K562 (cell line): Measurements from ENCODE around the gene FSTL4. TPM values are rescaled to one million over a fixed set of nuclear protein-coding genes. Genes with fewer than 3 reads are reported as not detected.

Experiments
- ATAC-seq: fragments of 200-7000 bp; cut with Tn5 transposase; 3 replicates; pipeline ENCODE4 v1.9.1; 2020; ENCODE audit warnings: moderate library complexity
- BruUV-seq: library from RNA; stranded (reverse); fragments of 400-500 nt; replicated peaks from 2 replicates; lab custom pipeline; 2021; lab: Mats Ljungman, UMichigan
- CTCF ChIA-PET: fragments of 300-600 bp; formaldehyde crosslinking; extraction: SDS; loops from one replicate; lab custom pipeline; 2021; ENCODE audit warnings: low intra/inter-chr PET ratio; lab: Yijun Ruan, JAX
- POLR2A ChIA-PET: fragments of 300-600, 350-650 bp; sonication (Branson Sonifier 250); formaldehyde crosslinking; extraction: SDS; loops from one replicate; lab custom pipeline; 2021; ENCODE audit warnings: antibody characterized with exemption, inconsistent platforms; lab: Yijun Ruan, JAX
- DNase-seq, 4 experiments: peaks; one replicate each; pipeline versions ENCODE4 v3.0.0 to v3.0.0-alpha.2; 2011 to 2018; ENCODE audit warnings: low spot score in 3 of 4, mixed read lengths in 3 of 4; ENCODE audit errors: extremely low read depth in 1 of 4
- FAIRE-seq: peaks from 2 replicates; lab custom pipeline; 2011; peaks lifted over from hg19 to GRCh38; lab: Jason Lieb, UNC
- H2AFZ ChIP-seq: 2 replicates; pipeline ENCODE4 v1.6.0; 2011; ENCODE audit warnings: low read depth, low read length, control low read depth, inconsistent platforms
- H3K27ac ChIP-seq: fragments of 200-600 bp; 3 replicates; pipeline ENCODE4 v1.8.0; 2011; ENCODE audit warnings: low read depth, mild to moderate bottlenecking, control low read depth, inconsistent platforms, low read length, moderate library complexity, mixed read lengths; ENCODE audit errors: extremely low read depth
- H3K27me3 ChIP-seq, 2 experiments: fragments of 300-600 bp in 1 of 2; 2 replicates in 1 of 2; 3 replicates in 1 of 2; pipeline versions ENCODE4 v1.6.0 to v1.8.0; 2011; ENCODE audit warnings: inconsistent platforms in 2 of 2, low read length in 2 of 2, mild to moderate bottlenecking in 1 of 2, mixed read lengths in 1 of 2, moderate library complexity in 1 of 2; ENCODE audit not compliant: control insufficient read depth in 2 of 2, insufficient read depth in 2 of 2
- H3K36me3 ChIP-seq: fragments of 300-600 bp; 3 replicates; pipeline ENCODE4 v1.8.0; 2011; ENCODE audit warnings: mild to moderate bottlenecking, low read length, inconsistent platforms; ENCODE audit not compliant: control insufficient read depth, insufficient read depth
- H3K4me1 ChIP-seq, 2 experiments: fragments of 200-600 bp in 1 of 2; replicated peaks in 1 of 2; 2 replicates in 1 of 2; 3 replicates in 1 of 2; pipeline versions ENCODE4 v1.5.1 to v1.8.0; 2011; ENCODE audit warnings: inconsistent platforms in 2 of 2, low read length in 2 of 2, mild to moderate bottlenecking in 1 of 2, mixed read lengths in 1 of 2, moderate library complexity in 1 of 2; ENCODE audit not compliant: control insufficient read depth in 2 of 2, insufficient read depth in 2 of 2
- H3K4me2 ChIP-seq: 2 replicates; pipeline ENCODE4 v1.6.1; 2011; ENCODE audit warnings: low read length, control low read depth, inconsistent platforms, mixed read lengths; ENCODE audit not compliant: insufficient read depth
- H3K4me3 ChIP-seq: fragments of 200-600 bp; sonication (generic), shearing (Covaris generic); 2 replicates; pipeline ENCODE4 v1.5.1; 2016; ENCODE audit warnings: control low read depth, inconsistent platforms
- H3K79me2 ChIP-seq: fragments of 200-600 bp; 3 replicates; pipeline ENCODE4 v1.8.0; 2011; ENCODE audit warnings: low read length, inconsistent platforms; ENCODE audit not compliant: control insufficient read depth, insufficient read depth
- H3K9ac ChIP-seq, 2 experiments: 2 replicates each; pipeline versions ENCODE4 v1.6.0 to v1.6.1; 2011; ENCODE audit warnings: low read depth in 2 of 2, low read length in 2 of 2, control low read depth in 1 of 2, inconsistent platforms in 1 of 2, mild to moderate bottlenecking in 1 of 2, mixed read lengths in 1 of 2; ENCODE audit not compliant: insufficient read depth in 1 of 2
- H3K9me1 ChIP-seq: one replicate; pipeline ENCODE4 v1.6.0; 2011; ENCODE audit warnings: inconsistent platforms, mild to moderate bottlenecking, low read length, moderate library complexity; ENCODE audit not compliant: control insufficient read depth, insufficient read depth
- H3K9me3 ChIP-seq: replicated peaks from 2 replicates; pipeline ENCODE4 v1.5.1; 2011; ENCODE audit warnings: low read depth, low read length, inconsistent platforms; ENCODE audit not compliant: control insufficient read depth, insufficient read depth
- H4K20me1 ChIP-seq: replicated peaks from 2 replicates; pipeline ENCODE4 v1.6.1; 2011; ENCODE audit warnings: low read length, inconsistent platforms, mixed read lengths; ENCODE audit not compliant: control insufficient read depth, insufficient read depth
- ESRRA ChIP-seq: fragments of 450-650 bp; IDR thresholded peaks from 2 replicates; pipeline ENCODE4 v1.6.1; 2014; ENCODE audit warnings: low read depth, mild to moderate bottlenecking, moderate library complexity, borderline replicate concordance
- FUS ChIP-seq: fragments of 200-400 bp; formaldehyde crosslinking; optimal IDR thresholded peaks from 2 replicates; pipeline ENCODE3; 2017; ENCODE audit warnings: low read depth, low read length
- HNRNPK ChIP-seq: fragments of 200-400 bp; formaldehyde crosslinking; IDR thresholded peaks from one replicate; pipeline ENCODE4 v1.6.1; 2018; ENCODE audit warnings: mild to moderate bottlenecking, low read depth, low read length; ENCODE audit not compliant: poor library complexity, severe bottlenecking
- MCM2 ChIP-seq: fragments of 450-650 bp; IDR thresholded peaks from 2 replicates; pipeline ENCODE4 v1.6.1; 2017; ENCODE audit warnings: low read depth, mild to moderate bottlenecking
- MECOM ChIP-seq: fragments of 250-450 bp; sonication (Bioruptor Pico); IDR thresholded peaks from 2 replicates; pipeline ENCODE4 v1.8.0; 2022; ENCODE audit warnings: inconsistent platforms
- NCOA1 ChIP-seq: fragments of 450-650 bp; IDR thresholded peaks from 2 replicates; pipeline ENCODE4 v1.6.1; 2016; ENCODE audit warnings: low read depth
- NFE2L1 ChIP-seq: fragments of 450-650 bp; IDR thresholded peaks from 2 replicates; pipeline ENCODE4 v1.6.1; 2016; ENCODE audit warnings: missing genetic modification characterization, low read depth, mild to moderate bottlenecking, missing compliant biosample characterization, moderate library complexity, borderline replicate concordance
- SP2 ChIP-seq: IDR thresholded peaks from 2 replicates; pipeline ENCODE4 v1.6.1; 2011; ENCODE audit warnings: mild to moderate bottlenecking, low read depth, low read length, moderate library complexity; ENCODE audit not compliant: poor library complexity, severe bottlenecking; ENCODE audit errors: extremely low read depth
- TCFL5 ChIP-seq: fragments of 250-450 bp; sonication (Bioruptor Pico); conservative IDR thresholded peaks from 2 replicates; pipeline ENCODE4 v1.6.1; 2021; ENCODE audit warnings: mild to moderate bottlenecking, moderate library complexity, matching md5 sums
- XRCC5 ChIP-seq: fragments of 200-400 bp; formaldehyde crosslinking; IDR thresholded peaks from 2 replicates; pipeline ENCODE4 v1.6.1; 2017; ENCODE audit warnings: low read depth, mild to moderate bottlenecking, low read length
- WGBS: fragments of 100-300 bp; shearing (Covaris generic); methylation state at CpG from one replicate; pipeline ENCODE4 v1.1.6; 2016; ENCODE audit warnings: low coverage, mixed read lengths; ENCODE audit not compliant: insufficient coverage; ENCODE audit errors: missing lambda C conversion rate; 5-methylcytosine and 5-hydroxymethylcytosine counted together
- in situ Hi-C: fragments of 300-500 bp; cut with MboI; formaldehyde crosslinking; loops from 4 replicates; pipeline ENCODE4 v1.15.0; 2018; ENCODE audit warnings: inconsistent platforms, mixed read lengths
- intact Hi-C: fragments of 100-400 bp; cut with micrococcal nuclease; formaldehyde crosslinking; loops from 2 replicates; pipeline ENCODE4 v1.14.2; 2022
- polyA plus RNA-seq, 8 experiments: library from polyadenylated mRNA; depleted of rRNA in 4 of 8; stranded (reverse) in 5 of 8; unstranded in 3 of 8; fragments of >200 nt; fragmentation: Nextera tagmentation in 2 of 8; fragmentation: Illumina TruSeq in 1 of 8; extraction: Ambion mirVana in 2 of 8; extraction: Trizol in 1 of 8; gene quantifications; 2 replicates each; pipeline versions ENCODE4 v1.2.1 to v1.2.3, GENCODE V29; 2011 to 2014; ENCODE audit warnings: inconsistent platforms in 1 of 8, missing spikeins in 1 of 8
- total RNA-seq, 7 experiments: library from RNA; depleted of rRNA in 6 of 7; stranded (reverse); fragments of >200 nt in 6 of 7; fragmentation: Illumina TruSeq in 2 of 7; extraction: Trizol in 2 of 7; gene quantifications; 2 replicates each; pipeline versions ENCODE4 v1.2.1 to v1.2.3, GENCODE V29; 2011 to 2021; ENCODE audit warnings: low replicate concordance in 1 of 7
- TF ChIP-seq, protein P1 (sequence below), 2 experiments: IDR thresholded peaks; 2 replicates each; pipeline ENCODE4 v1.6.1; 2011; ENCODE audit warnings: borderline replicate concordance in 1 of 2, control low read depth in 1 of 2, low read depth in 1 of 2, low read length in 1 of 2, mild to moderate bottlenecking in 1 of 2, mixed read lengths in 1 of 2, moderate library complexity in 1 of 2; ENCODE audit not compliant: insufficient read depth in 1 of 2, insufficient read length in 1 of 2, poor library complexity in 1 of 2, severe bottlenecking in 1 of 2; ENCODE audit errors: extremely low read depth in 1 of 2
- TF ChIP-seq, protein P2 (sequence below): fragments of 250-450 bp; sonication (Bioruptor Pico); IDR thresholded peaks from 2 replicates; pipeline ENCODE4 v1.5.0; 2021
- TF ChIP-seq, protein P3 (sequence below): fragments of 250-450 bp; sonication (Bioruptor Pico); IDR thresholded peaks from 2 replicates; pipeline ENCODE4 v1.5.1; 2021; ENCODE audit warnings: mild to moderate bottlenecking
- TF ChIP-seq, protein P4 (sequence below): fragments of 450-650 bp; formaldehyde crosslinking; IDR thresholded peaks from 2 replicates; pipeline ENCODE4 v1.4.0; 2020; ENCODE audit warnings: mild to moderate bottlenecking, moderate library complexity
- TF ChIP-seq, protein P5 (sequence below): sonication (generic); formaldehyde crosslinking; IDR thresholded peaks from 2 replicates; pipeline ENCODE4 v1.8.1; 2023; ENCODE audit warnings: mild to moderate bottlenecking, missing genetic modification reagents

FSTL4 gene
- total and polyA plus RNA-seq, 9 of the 15 experiments (the other 6 are each of a cell fraction or from before 2014, with no cell fraction given): 0.08 to 0.18 (median 0.10) TPM; not detected in 5

DNA sequence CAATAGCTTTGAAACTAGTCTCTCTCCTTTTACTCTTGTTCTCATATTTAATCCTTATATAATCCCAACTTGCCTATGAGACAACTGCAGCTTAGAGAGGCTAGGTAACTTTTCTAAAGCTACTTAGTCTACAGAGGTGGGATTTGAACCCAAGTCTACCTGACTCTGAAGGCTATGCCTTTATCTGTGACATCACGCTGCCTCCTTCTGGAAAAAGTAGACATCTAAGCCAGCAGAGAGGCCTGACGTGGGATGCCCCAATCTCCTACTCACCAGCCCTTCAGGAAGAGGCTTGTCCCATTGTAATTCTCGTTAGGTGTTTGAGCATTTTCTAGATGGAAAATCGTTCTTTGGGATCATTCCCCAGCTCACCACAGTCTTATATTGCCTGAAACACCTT, 393.0 kb downstream of the FSTL4 start:
- Histone ChIP-seq H3K79me2 (no peaks in the 10 kb centered on the region), H3K4me3 (no peak overlapping the region), H3K27ac (no peak overlapping the region), H3K27me3 (peaks cover 9 to 26% of the 10 kb centered on the region in 2 experiments; a peak in 4 of 5 replicates), H3K9me1 (no peaks in the 10 kb centered on the region), H2AFZ (no peak overlapping the region), H3K9ac (no peak overlapping the region), H3K4me2 (no peak overlapping the region), H3K36me3 (no peaks in the 10 kb centered on the region), H3K9me3 (no peaks in the 10 kb centered on the region), H4K20me1 (no peaks in the 10 kb centered on the region), H3K4me1 (no peaks in the 10 kb centered on the region; a peak in 1 of 5 replicates)
- FAIRE-seq (no peak), DNase-seq (no peak), ATAC-seq (no peak)
- intact Hi-C loops: no loop called here
- 17% methylated on average over 4 of the region's 4 CpGs for WGBS
- BruUV-seq: no TSS peak
- ChIA-PET CTCF (no interaction called here), POLR2A (interaction anchor here (1.8 kb wide), 1 partner anchor 21 kb away, joined by 9 read pairs; no protein-coding TSS in a partner anchor)
- in situ Hi-C loops: no loop called here
- TF ChIP-seq SP2 (no peak), MECOM (CRISPR knock-in tag) (no peak), TCFL5 (CRISPR knock-in tag) (no peak), XRCC5 (no peak), MCM2 (no peak), ESRRA (no peak), NCOA1 (no peak), FUS (no peak), NFE2L1 (tag) (no peak), HNRNPK (no peak)
- TF ChIP-seq, protein P1, sequence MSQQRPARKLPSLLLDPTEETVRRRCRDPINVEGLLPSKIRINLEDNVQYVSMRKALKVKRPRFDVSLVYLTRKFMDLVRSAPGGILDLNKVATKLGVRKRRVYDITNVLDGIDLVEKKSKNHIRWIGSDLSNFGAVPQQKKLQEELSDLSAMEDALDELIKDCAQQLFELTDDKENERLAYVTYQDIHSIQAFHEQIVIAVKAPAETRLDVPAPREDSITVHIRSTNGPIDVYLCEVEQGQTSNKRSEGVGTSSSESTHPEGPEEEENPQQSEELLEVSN (IDR thresholded peaks at IDR 0.05; ENCODE audit: borderline replicate concordance in 1 of 2, extremely low read depth in 1 of 2, insufficient read depth in 1 of 2, insufficient read length in 1 of 2, low read depth in 1 of 2, low read length in 1 of 2, poor library complexity in 1 of 2, severe bottlenecking in 1 of 2): no peak
- TF ChIP-seq, protein P2, sequence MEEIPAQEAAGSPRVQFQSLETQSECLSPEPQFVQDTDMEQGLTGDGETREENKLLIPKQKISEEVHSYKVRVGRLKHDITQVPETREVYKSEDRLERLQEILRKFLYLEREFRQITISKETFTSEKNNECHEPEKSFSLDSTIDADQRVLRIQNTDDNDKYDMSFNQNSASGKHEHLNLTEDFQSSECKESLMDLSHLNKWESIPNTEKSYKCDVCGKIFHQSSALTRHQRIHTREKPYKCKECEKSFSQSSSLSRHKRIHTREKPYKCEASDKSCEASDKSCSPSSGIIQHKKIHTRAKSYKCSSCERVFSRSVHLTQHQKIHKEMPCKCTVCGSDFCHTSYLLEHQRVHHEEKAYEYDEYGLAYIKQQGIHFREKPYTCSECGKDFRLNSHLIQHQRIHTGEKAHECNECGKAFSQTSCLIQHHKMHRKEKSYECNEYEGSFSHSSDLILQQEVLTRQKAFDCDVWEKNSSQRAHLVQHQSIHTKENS: no peak
- TF ChIP-seq, protein P3, sequence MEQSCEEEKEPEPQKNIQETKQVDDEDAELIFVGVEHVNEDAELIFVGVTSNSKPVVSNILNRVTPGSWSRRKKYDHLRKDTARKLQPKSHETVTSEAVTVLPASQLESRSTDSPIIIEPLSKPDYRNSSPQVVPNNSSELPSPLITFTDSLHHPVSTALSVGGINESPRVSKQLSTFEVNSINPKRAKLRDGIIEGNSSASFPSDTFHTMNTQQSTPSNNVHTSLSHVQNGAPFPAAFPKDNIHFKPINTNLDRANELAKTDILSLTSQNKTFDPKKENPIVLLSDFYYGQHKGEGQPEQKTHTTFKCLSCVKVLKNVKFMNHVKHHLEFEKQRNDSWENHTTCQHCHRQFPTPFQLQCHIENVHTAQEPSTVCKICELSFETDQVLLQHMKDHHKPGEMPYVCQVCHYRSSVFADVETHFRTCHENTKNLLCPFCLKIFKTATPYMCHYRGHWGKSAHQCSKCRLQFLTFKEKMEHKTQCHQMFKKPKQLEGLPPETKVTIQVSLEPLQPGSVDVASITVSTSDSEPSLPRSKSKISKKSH: no peak
- TF ChIP-seq, protein P4, sequence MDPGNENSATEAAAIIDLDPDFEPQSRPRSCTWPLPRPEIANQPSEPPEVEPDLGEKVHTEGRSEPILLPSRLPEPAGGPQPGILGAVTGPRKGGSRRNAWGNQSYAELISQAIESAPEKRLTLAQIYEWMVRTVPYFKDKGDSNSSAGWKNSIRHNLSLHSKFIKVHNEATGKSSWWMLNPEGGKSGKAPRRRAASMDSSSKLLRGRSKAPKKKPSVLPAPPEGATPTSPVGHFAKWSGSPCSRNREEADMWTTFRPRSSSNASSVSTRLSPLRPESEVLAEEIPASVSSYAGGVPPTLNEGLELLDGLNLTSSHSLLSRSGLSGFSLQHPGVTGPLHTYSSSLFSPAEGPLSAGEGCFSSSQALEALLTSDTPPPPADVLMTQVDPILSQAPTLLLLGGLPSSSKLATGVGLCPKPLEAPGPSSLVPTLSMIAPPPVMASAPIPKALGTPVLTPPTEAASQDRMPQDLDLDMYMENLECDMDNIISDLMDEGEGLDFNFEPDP (CRISPR knock-in tag): no peak
- TF ChIP-seq, protein P5, sequence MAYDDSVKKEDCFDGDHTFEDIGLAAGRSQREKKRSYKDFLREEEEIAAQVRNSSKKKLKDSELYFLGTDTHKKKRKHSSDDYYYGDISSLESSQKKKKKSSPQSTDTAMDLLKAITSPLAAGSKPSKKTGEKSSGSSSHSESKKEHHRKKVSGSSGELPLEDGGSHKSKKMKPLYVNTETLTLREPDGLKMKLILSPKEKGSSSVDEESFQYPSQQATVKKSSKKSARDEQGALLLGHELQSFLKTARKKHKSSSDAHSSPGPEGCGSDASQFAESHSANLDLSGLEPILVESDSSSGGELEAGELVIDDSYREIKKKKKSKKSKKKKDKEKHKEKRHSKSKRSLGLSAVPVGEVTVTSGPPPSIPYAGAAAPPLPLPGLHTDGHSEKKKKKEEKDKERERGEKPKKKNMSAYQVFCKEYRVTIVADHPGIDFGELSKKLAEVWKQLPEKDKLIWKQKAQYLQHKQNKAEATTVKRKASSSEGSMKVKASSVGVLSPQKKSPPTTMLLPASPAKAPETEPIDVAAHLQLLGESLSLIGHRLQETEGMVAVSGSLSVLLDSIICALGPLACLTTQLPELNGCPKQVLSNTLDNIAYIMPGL (CRISPR knock-in tag): no peak
